NCI-H1105 treated with DMSO at 0.1 percent for 48 hours (cell line): ENCODE data around the gene GRK1.

ENCODE experiments used
- DNase-seq: peaks from one replicate; lab custom pipeline; 2025; lab: John Stamatoyannopoulos, UW

The GRK1 gene

GRCh38 chr13:113632706-113633484 is 34.1 kb upstream of the GRK1 start:
- DNase-seq = no peak

- no peak for DNase-seq
Observed at GRCh38 chr13:113633485-113633873, 33.5 kb upstream of the GRK1 start.

GRCh38 chr13:113634279-113635047 is 32.6 kb upstream of the GRK1 start:
- no peak for DNase-seq

- no peak for DNase-seq
Observed at GRCh38 chr13:113635048-113635420, 32.0 kb upstream of the GRK1 start.

GRCh38 chr13:113635709-113636108 is 31.3 kb upstream of the GRK1 start:
- DNase-seq = no peak

- no peak for DNase-seq
Observed at GRCh38 chr13:113636266-113636963, 30.6 kb upstream of the GRK1 start.

GRCh38 chr13:113637262-113638160 is 29.5 kb upstream of the GRK1 start:
- no peak for DNase-seq

GRCh38 chr13:113638173-113638746 is 28.8 kb upstream of the GRK1 start:
- no peak for DNase-seq

- no peak for DNase-seq
Observed at GRCh38 chr13:113638806-113639205, 28.2 kb upstream of the GRK1 start.

GRCh38 chr13:113639616-113640262 is 27.3 kb upstream of the GRK1 start:
- DNase-seq = no peak

- no peak for DNase-seq
Observed at GRCh38 chr13:113641426-113641825, 25.6 kb upstream of the GRK1 start.

GRCh38 chr13:113642563-113642962 is 24.5 kb upstream of the GRK1 start:
- no peak for DNase-seq

GRCh38 chr13:113643593-113643992 is 23.4 kb upstream of the GRK1 start:
- no peak for DNase-seq

- no peak for DNase-seq
Observed at GRCh38 chr13:113644800-113645199, 22.2 kb upstream of the GRK1 start.

GRCh38 chr13:113645329-113645728 is 21.7 kb upstream of the GRK1 start:
- DNase-seq = no peak

- DNase-seq = peak; percentile 79
Observed at GRCh38 chr13:113646376-113646775, 20.6 kb upstream of the GRK1 start.

- DNase-seq = no peak
Observed at GRCh38 chr13:113646921-113647340, 20.1 kb upstream of the GRK1 start.

- DNase-seq = peak; percentile 97
Observed at GRCh38 chr13:113647351-113648215, 19.4 kb upstream of the GRK1 start.

- peak; percentile 83 for DNase-seq
Observed at GRCh38 chr13:113648216-113648610, 18.8 kb upstream of the GRK1 start.

- no peak for DNase-seq
Observed at GRCh38 chr13:113649212-113649611, 17.8 kb upstream of the GRK1 start.
